A549 (cell line): ENCODE data around the gene CHCHD5. TPM values are rescaled to one million over a fixed set of nuclear protein-coding genes. Genes with fewer than 3 reads are reported as not detected.

Source experiments
- ATAC-seq, 2 experiments: fragments of 200-7000 bp in 1 of 2; fragments of >200 bp in 1 of 2; cut with Nextera tagmentation in 1 of 2; cut with Tn5 transposase in 1 of 2; 3 replicates each; pipeline versions ENCODE4 v1.8.0 to v1.9.1; 2018 to 2020; ENCODE audit warnings: mild to moderate bottlenecking in 1 of 2, moderate library complexity in 1 of 2
- CTCF ChIA-PET: fragments of 300-600 bp; sonication (Branson Sonifier 250); formaldehyde crosslinking; extraction: SDS; loops from one replicate; lab custom pipeline; 2021; ENCODE audit warnings: antibody characterized with exemption, inconsistent platforms; lab: Yijun Ruan, JAX
- POLR2A ChIA-PET: fragments of 350-600 bp; formaldehyde crosslinking; extraction: SDS; loops from one replicate; lab custom pipeline; 2021; ENCODE audit warnings: antibody characterized with exemption, inconsistent platforms; lab: Yijun Ruan, JAX
- DNase-seq, 2 experiments: peaks; one replicate each; pipeline versions ENCODE4 v3.0.0 to v3.0.0-alpha.2; 2011 to 2016; ENCODE audit warnings: low read depth in 1 of 2, low spot score in 1 of 2
- FAIRE-seq: peaks from 2 replicates; lab custom pipeline; 2011; peaks lifted over from hg19 to GRCh38; lab: Jason Lieb, UNC
- H3K27ac ChIP-seq, 2 experiments: fragments of >200 bp; sonication (Bioruptor Twin); formaldehyde crosslinking; 3 replicates each; pipeline ENCODE4 v1.5.1; 2016 to 2017
- H3K4me1 ChIP-seq: fragments of >200 bp; sonication (Bioruptor Twin); formaldehyde crosslinking; 3 replicates; pipeline ENCODE4 v1.6.1; 2016
- H3K4me2 ChIP-seq: fragments of >200 bp; sonication (Bioruptor Twin); formaldehyde crosslinking; 3 replicates; pipeline ENCODE4 v1.6.1; 2016
- H3K4me3 ChIP-seq: fragments of >200 bp; sonication (Bioruptor Twin); formaldehyde crosslinking; 3 replicates; pipeline ENCODE4 v1.5.1; 2016
- H3K9me3 ChIP-seq: fragments of >200 bp; sonication (Bioruptor Twin); formaldehyde crosslinking; 3 replicates; pipeline ENCODE4 v1.6.1; 2016
- CBX2 ChIP-seq: fragments of 200-600 bp; sonication (generic); IDR thresholded peaks from 2 replicates; pipeline ENCODE4 v1.6.1; 2016; ENCODE audit warnings: low read depth, mild to moderate bottlenecking, borderline replicate concordance
- CEBPB ChIP-seq, 2 experiments: fragments of >200 bp in 1 of 2; sonication (Bioruptor Twin) in 1 of 2; formaldehyde crosslinking in 1 of 2; IDR thresholded peaks; 2 replicates each; pipeline ENCODE4 v1.6.1; 2012 to 2016
- CHD4 ChIP-seq: fragments of 200-600 bp; sonication (generic); IDR thresholded peaks from 2 replicates; pipeline ENCODE4 v1.6.1; 2016; ENCODE audit warnings: antibody characterized with exemption, mild to moderate bottlenecking, borderline replicate concordance
- E2F6 ChIP-seq: IDR thresholded peaks from 2 replicates; pipeline ENCODE4 v1.6.1; 2012; ENCODE audit warnings: low read depth, borderline replicate concordance
- EHF ChIP-seq: fragments of 250-450 bp; sonication (Bioruptor Pico); IDR thresholded peaks from 2 replicates; pipeline ENCODE4 v1.5.0; 2020; ENCODE audit warnings: mild to moderate bottlenecking
- ESRRA ChIP-seq: fragments of 150-350 bp; IDR thresholded peaks from 2 replicates; pipeline ENCODE4 v1.6.1; 2014; ENCODE audit warnings: mild to moderate bottlenecking, low read length, borderline replicate concordance
- FOSB ChIP-seq: fragments of 250-450 bp; sonication (Bioruptor Pico); IDR thresholded peaks from 2 replicates; pipeline ENCODE4 v1.5.0; 2020; ENCODE audit warnings: mild to moderate bottlenecking, moderate library complexity
- FOXS1 ChIP-seq: fragments of 250-450 bp; sonication (Bioruptor Pico); IDR thresholded peaks from 2 replicates; pipeline ENCODE4 v1.5.0; 2020; ENCODE audit warnings: mild to moderate bottlenecking, moderate library complexity
- GATA3 ChIP-seq: IDR thresholded peaks from 2 replicates; pipeline ENCODE4 v1.6.1; 2012; ENCODE audit warnings: borderline replicate concordance
- HDAC2 ChIP-seq: fragments of 200-600 bp; sonication (generic); IDR thresholded peaks from 2 replicates; pipeline ENCODE4 v1.6.1; 2016
- HOXB13 ChIP-seq: fragments of 250-450 bp; sonication (Bioruptor Pico); IDR thresholded peaks from 2 replicates; pipeline ENCODE4 v1.5.0; 2020; ENCODE audit warnings: low read depth, mild to moderate bottlenecking, moderate library complexity
- JUN ChIP-seq, 2 experiments: fragments of >200 bp; sonication (Bioruptor Twin); formaldehyde crosslinking; IDR thresholded peaks; 2 replicates in 1 of 2; 3 replicates in 1 of 2; pipeline ENCODE4 v1.6.1; 2016 to 2017
- JUNB ChIP-seq: fragments of >200 bp; sonication (Bioruptor Twin); formaldehyde crosslinking; IDR thresholded peaks from 2 replicates; pipeline ENCODE4 v1.6.1; 2016
- MYC ChIP-seq: IDR thresholded peaks from 2 replicates; pipeline ENCODE4 v1.6.1; 2012; ENCODE audit warnings: mild to moderate bottlenecking, inconsistent platforms, low read length, improper control_type of control experiment, borderline replicate concordance
- NFE2L2 ChIP-seq: fragments of 150-350 bp; conservative IDR thresholded peaks from 2 replicates; pipeline ENCODE4 v1.6.1; 2014; ENCODE audit warnings: low read length
- NPAS2 ChIP-seq: fragments of 250-450 bp; sonication (Bioruptor Pico); IDR thresholded peaks from 2 replicates; pipeline ENCODE4 v1.8.0; 2022; ENCODE audit warnings: mild to moderate bottlenecking, moderate library complexity, borderline replicate concordance
- PHF8 ChIP-seq: fragments of 200-600 bp; sonication (generic); IDR thresholded peaks from 2 replicates; pipeline ENCODE4 v1.6.1; 2016; ENCODE audit warnings: low read depth, mild to moderate bottlenecking, antibody characterized with exemption, moderate library complexity, borderline replicate concordance
- POLR2AphosphoS2 ChIP-seq: conservative IDR thresholded peaks from 2 replicates; pipeline ENCODE4 v1.6.1; 2012; ENCODE audit warnings: low read length, improper control_type of control experiment, inconsistent platforms
- RARB ChIP-seq: fragments of 250-450 bp; sonication (Bioruptor Pico); IDR thresholded peaks from 2 replicates; pipeline ENCODE4 v1.8.0; 2021; ENCODE audit warnings: mild to moderate bottlenecking, moderate library complexity
- RNF2 ChIP-seq: fragments of 200-600 bp; sonication (generic); IDR thresholded peaks from 2 replicates; pipeline ENCODE4 v1.6.1; 2016; ENCODE audit warnings: low read depth, mild to moderate bottlenecking, antibody characterized with exemption, moderate library complexity, borderline replicate concordance
- SMC3 ChIP-seq: fragments of >200 bp; sonication (Bioruptor Twin); formaldehyde crosslinking; IDR thresholded peaks from 3 replicates; pipeline ENCODE4 v1.6.1; 2018; ENCODE audit warnings: inconsistent platforms
- TFCP2L1 ChIP-seq: fragments of 250-450 bp; sonication (Bioruptor Pico); IDR thresholded peaks from 2 replicates; pipeline ENCODE4 v1.5.0; 2021; ENCODE audit warnings: mild to moderate bottlenecking
- ZC3H11A ChIP-seq: fragments of 450-650 bp; IDR thresholded peaks from 2 replicates; pipeline ENCODE4 v1.6.1; 2014; ENCODE audit warnings: antibody characterized with exemption, mild to moderate bottlenecking
- WGBS: methylation state at CpG from one replicate; pipeline ENCODE4 v1.1.6; 2017; ENCODE audit errors: missing lambda C conversion rate; 5-methylcytosine and 5-hydroxymethylcytosine counted together
- polyA plus RNA-seq, 4 experiments: library from polyadenylated mRNA; depleted of rRNA in 3 of 4; stranded (reverse); fragments of >200 nt; fragmentation: RNase III in 1 of 4; extraction: RNeasy Plus Mini Kit Qiagen cat#74134 plus additional on column Dnase treatment in 1 of 4; gene quantifications; 2 replicates in 3 of 4; 3 replicates in 1 of 4; pipeline ENCODE4 v1.2.3, GENCODE V29; 2011 to 2017
- TF ChIP-seq, protein P1 (sequence below): fragments of 450-650 bp; IDR thresholded peaks from 2 replicates; pipeline ENCODE4 v1.6.1; 2014; ENCODE audit warnings: antibody characterized with exemption
- TF ChIP-seq, protein P2 (sequence below): fragments of >200 bp; sonication (Bioruptor Twin); formaldehyde crosslinking; IDR thresholded peaks from 3 replicates; pipeline ENCODE4 v1.5.1; 2016
- TF ChIP-seq, protein P3 (sequence below): IDR thresholded peaks from 2 replicates; pipeline ENCODE4 v1.6.1; 2012
- TF ChIP-seq, protein P4 (sequence below): fragments of 250-450 bp; sonication (Bioruptor Pico); IDR thresholded peaks from 2 replicates; pipeline ENCODE4 v1.5.0; 2020; ENCODE audit warnings: low read depth, mild to moderate bottlenecking, moderate library complexity

CHCHD5 gene
- polyA plus RNA-seq, 2 of the 4 experiments (the other 2 are of a cell fraction): 15.0 to 61.4 TPM

DNA sequence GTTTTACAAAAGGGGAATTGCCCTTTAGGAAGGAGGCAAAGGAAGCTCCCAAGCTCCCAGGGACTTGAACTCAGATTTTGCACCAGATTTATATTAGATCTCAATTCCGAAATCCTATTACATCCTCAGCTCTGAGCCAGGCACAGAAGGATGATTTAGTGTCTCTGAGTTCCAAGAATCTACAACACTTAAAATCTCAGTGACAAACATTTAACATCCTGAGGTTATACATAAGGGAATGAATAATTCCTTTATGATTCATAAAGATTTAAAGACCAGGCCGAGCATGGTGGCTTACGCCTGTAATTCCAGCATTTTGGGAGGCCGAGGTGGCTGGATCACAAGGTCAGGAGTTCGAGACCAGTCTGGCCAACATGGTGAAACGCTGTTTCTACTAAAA lies 44.8 kb downstream of the CHCHD5 start:
- H3K4me2 ChIP-seq: no peak overlapping the region
- TF ChIP-seq E2F6 (no peak), SMC3 (no peak), HDAC2 (no peak), MYC (no peak), TFCP2L1 (no peak), RNF2 (no peak), PHF8 (no peak), ZC3H11A (no peak), JUNB (no peak), GATA3 (no peak), NFE2L2 (no peak), CHD4 (no peak)
- TF ChIP-seq, protein P1, sequence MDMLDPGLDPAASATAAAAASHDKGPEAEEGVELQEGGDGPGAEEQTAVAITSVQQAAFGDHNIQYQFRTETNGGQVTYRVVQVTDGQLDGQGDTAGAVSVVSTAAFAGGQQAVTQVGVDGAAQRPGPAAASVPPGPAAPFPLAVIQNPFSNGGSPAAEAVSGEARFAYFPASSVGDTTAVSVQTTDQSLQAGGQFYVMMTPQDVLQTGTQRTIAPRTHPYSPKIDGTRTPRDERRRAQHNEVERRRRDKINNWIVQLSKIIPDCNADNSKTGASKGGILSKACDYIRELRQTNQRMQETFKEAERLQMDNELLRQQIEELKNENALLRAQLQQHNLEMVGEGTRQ: no peak
- TF ChIP-seq, protein P2, sequence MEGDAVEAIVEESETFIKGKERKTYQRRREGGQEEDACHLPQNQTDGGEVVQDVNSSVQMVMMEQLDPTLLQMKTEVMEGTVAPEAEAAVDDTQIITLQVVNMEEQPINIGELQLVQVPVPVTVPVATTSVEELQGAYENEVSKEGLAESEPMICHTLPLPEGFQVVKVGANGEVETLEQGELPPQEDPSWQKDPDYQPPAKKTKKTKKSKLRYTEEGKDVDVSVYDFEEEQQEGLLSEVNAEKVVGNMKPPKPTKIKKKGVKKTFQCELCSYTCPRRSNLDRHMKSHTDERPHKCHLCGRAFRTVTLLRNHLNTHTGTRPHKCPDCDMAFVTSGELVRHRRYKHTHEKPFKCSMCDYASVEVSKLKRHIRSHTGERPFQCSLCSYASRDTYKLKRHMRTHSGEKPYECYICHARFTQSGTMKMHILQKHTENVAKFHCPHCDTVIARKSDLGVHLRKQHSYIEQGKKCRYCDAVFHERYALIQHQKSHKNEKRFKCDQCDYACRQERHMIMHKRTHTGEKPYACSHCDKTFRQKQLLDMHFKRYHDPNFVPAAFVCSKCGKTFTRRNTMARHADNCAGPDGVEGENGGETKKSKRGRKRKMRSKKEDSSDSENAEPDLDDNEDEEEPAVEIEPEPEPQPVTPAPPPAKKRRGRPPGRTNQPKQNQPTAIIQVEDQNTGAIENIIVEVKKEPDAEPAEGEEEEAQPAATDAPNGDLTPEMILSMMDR: no peak
- H3K9me3 ChIP-seq: no peaks in the 10 kb centered on the region
- H3K27ac ChIP-seq: peak overlapping the region; percentile 90 to 93
- DNase-seq (no peak), ATAC-seq (no peak), FAIRE-seq (no peak)
- H3K4me3 ChIP-seq: no peak overlapping the region
- H3K4me1 ChIP-seq: peaks cover 86% of the 10 kb centered on the region
- POLR2A ChIA-PET: interaction anchor here (4.0 kb wide), 1 partner anchor 16 kb away, joined by 68 read pairs; the partner anchor contains the start of gene SLC20A1
- CTCF ChIA-PET: interaction anchor here (0.7 to 16.6 kb wide), 7 partner anchors 15 to 1488 kb away, joined by 3 to 343 read pairs (median 45); partner anchors contain the start of genes NT5DC4 and SLC20A1
- 82% methylated on average over 6 of the region's 6 CpGs for WGBS

- CTCF ChIA-PET: interaction anchor here (0.7 to 16.6 kb wide), 8 partner anchors 14 to 1489 kb away, joined by 3 to 343 read pairs (median 26); partner anchors contain the start of genes NT5DC4 and SLC20A1
- no peak for TF ChIP-seq MYC
- no peak for TF ChIP-seq FOSB (CRISPR knock-in tag)
- TF ChIP-seq TFCP2L1: no peak
- TF ChIP-seq, protein P3, sequence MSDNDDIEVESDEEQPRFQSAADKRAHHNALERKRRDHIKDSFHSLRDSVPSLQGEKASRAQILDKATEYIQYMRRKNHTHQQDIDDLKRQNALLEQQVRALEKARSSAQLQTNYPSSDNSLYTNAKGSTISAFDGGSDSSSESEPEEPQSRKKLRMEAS: no peak
- no peak for TF ChIP-seq NFE2L2
- no peak for TF ChIP-seq ZC3H11A
- TF ChIP-seq CBX2: no peak
- TF ChIP-seq, protein P2: no peak
- no peak for TF ChIP-seq RARB (CRISPR knock-in tag)
- no peak for TF ChIP-seq ESRRA
- TF ChIP-seq E2F6: no peak
- TF ChIP-seq FOXS1 (CRISPR knock-in tag): no peak
- no peak for TF ChIP-seq JUN (IDR thresholded peaks at IDR 0.05)
- no peak for TF ChIP-seq EHF (CRISPR knock-in tag)
- no peak for TF ChIP-seq POLR2AphosphoS2
- TF ChIP-seq, protein P4, sequence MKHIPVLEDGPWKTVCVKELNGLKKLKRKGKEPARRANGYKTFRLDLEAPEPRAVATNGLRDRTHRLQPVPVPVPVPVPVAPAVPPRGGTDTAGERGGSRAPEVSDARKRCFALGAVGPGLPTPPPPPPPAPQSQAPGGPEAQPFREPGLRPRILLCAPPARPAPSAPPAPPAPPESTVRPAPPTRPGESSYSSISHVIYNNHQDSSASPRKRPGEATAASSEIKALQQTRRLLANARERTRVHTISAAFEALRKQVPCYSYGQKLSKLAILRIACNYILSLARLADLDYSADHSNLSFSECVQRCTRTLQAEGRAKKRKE: no peak
- TF ChIP-seq NPAS2 (CRISPR knock-in tag): no peak
- TF ChIP-seq HOXB13 (CRISPR knock-in tag): no peak
- no peak for TF ChIP-seq CEBPB (IDR thresholded peaks at IDR 0.05)
Measured at GRCh38 chr2:112629823-112630222, 45.4 kb downstream of the CHCHD5 start.

More at GRCh38 chr2:112629823-112630222, 45.4 kb downstream of the CHCHD5 start:
- no peak for FAIRE-seq
- Histone ChIP-seq H3K4me2 (peak overlapping the region; percentile 75; the same call in 2 of the 3 replicates), H3K4me3 (no peak overlapping the region), H3K9me3 (no peaks in the 10 kb centered on the region), H3K27ac (peak overlapping the region; percentile 90 to 93), H3K4me1 (peaks cover 80% of the 10 kb centered on the region)
- no peak for ATAC-seq
- WGBS: 87% methylated on average over 8 of the region's 8 CpGs
- DNase-seq: no peak
- POLR2A ChIA-PET: interaction anchor here (4.0 kb wide), 1 partner anchor 15 kb away, joined by 68 read pairs; the partner anchor contains the start of gene SLC20A1
